Thymus (tissue), 11 donors: Measurements from ENCODE around the gene POLRMT. TPM values are rescaled to one million over a fixed set of nuclear protein-coding genes. Genes with fewer than 3 reads are reported as not detected.

Source experiments
- DNase-seq, 9 donors: peaks; one replicate each; pipeline ENCODE4 v3.0.0-alpha.2; 2013; ENCODE audit warnings: low spot score in 9 of 9, low read depth in 6 of 9, missing footprints in 1 of 9
- H3K27ac ChIP-seq, 2 donors: one replicate each; pipeline ENCODE4 v1.5.1; 2013; ENCODE audit warnings: control low read depth in 1 of 2, low read depth in 1 of 2, low read length in 1 of 2, mild to moderate bottlenecking in 1 of 2, moderate library complexity in 1 of 2
- H3K27me3 ChIP-seq, 2 donors: one replicate each; pipeline ENCODE4 v1.5.1; 2013; ENCODE audit warnings: low read length in 1 of 2; ENCODE audit not compliant: control insufficient read depth in 2 of 2, insufficient read depth in 1 of 2
- H3K36me3 ChIP-seq, 2 donors: one replicate each; pipeline ENCODE4 v1.5.1; 2013; ENCODE audit warnings: low read length in 1 of 2, mild to moderate bottlenecking in 1 of 2, moderate library complexity in 1 of 2; ENCODE audit not compliant: control insufficient read depth in 2 of 2, insufficient read depth in 2 of 2
- H3K4me1 ChIP-seq, 2 donors: one replicate each; pipeline ENCODE4 v1.5.1; 2013; ENCODE audit warnings: low read length in 2 of 2; ENCODE audit not compliant: control insufficient read depth in 2 of 2, insufficient read depth in 2 of 2
- H3K4me3 ChIP-seq, 2 donors: one replicate each; pipeline ENCODE4 v1.5.1; 2013; ENCODE audit warnings: low read length in 2 of 2, control low read depth in 1 of 2, mild to moderate bottlenecking in 1 of 2
- H3K9me3 ChIP-seq, 2 donors: one replicate each; pipeline ENCODE4 v1.5.1; 2013; ENCODE audit warnings: low read length in 1 of 2, mild to moderate bottlenecking in 1 of 2; ENCODE audit not compliant: control insufficient read depth in 2 of 2, insufficient read depth in 1 of 2
- WGBS: extraction: QIAGEN DNeasy Blood & Tissue Kit; methylation state at CpG from one replicate; pipeline ENCODE4 v1.1.7; 2013; 5-methylcytosine and 5-hydroxymethylcytosine counted together
- polyA plus RNA-seq: library from polyadenylated mRNA; stranded (reverse); fragments of 200-250 nt; gene quantifications from one replicate; pipeline ENCODE4 v1.2.3, GENCODE V29; 2013
- total RNA-seq: library from RNA; stranded (reverse); fragments of 120-200 nt; gene quantifications from one replicate; pipeline ENCODE4 v1.2.4, GENCODE V29; 2013
- donor health status: healthy.

Gene POLRMT
- total and polyA plus RNA-seq, 2 donors = 37.0 to 130 TPM

DNA sequence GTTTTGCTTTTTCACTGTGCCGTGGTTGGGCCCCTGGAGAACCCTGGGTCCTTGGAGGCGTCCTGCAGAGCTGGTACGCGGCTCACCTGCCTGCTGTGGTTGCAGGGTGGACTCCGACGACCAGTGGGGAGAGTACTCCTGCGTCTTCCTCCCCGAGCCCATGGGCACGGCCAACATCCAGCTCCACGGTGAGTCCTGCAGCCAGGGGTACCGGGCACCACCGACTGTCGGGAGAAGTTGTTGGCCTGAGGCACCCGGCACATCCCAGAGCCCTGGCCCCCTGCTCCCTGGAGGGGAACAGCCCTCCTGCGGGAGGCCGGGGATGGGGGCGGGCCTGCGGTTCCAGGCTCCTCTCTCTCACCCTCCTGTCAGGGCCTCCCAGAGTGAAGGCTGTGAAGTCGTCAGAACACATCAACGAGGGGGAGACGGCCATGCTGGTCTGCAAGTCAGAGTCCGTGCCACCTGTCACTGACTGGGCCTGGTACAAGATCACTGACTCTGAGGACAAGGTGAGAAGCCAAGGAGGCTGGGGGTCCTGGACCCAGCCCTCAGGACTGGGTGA, 53.0 kb downstream of the POLRMT start:
- no peak overlapping the region for H3K4me3 ChIP-seq
- DNase-seq = no peak
- H3K36me3 ChIP-seq = peaks cover 51 to 55% of the 10 kb centered on the region in 2 donors
- WGBS = 97% methylated on average over 22 of the region's 22 CpGs
- H3K27ac ChIP-seq = no peak overlapping the region
- peaks cover 0 to 5% of the 10 kb centered on the region in 2 donors for H3K27me3 ChIP-seq
- no peaks in the 10 kb centered on the region for H3K9me3 ChIP-seq
- H3K4me1 ChIP-seq = peaks cover 2 to 7% of the 10 kb centered on the region in 2 donors

DNA sequence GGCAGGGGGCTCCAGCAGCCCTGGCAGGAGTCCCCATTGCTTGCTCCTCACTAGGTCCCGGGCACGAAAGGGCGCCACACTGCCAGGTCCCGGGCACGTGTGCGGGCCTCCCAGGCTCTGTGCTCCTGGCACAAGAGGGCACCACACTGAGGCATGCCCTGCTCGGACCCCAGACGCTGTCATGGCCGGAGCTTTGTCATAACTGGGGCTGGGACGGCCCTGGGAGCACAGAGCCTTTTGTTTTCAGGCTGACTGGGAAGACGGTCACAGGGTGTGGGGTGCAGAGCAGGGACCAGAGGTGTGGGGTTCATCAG, 53.5 kb downstream of the POLRMT start:
- no peak overlapping the region for H3K4me3 ChIP-seq
- 97% methylated on average over 11 of the region's 11 CpGs for WGBS
- H3K27ac ChIP-seq = no peak overlapping the region
- H3K9me3 ChIP-seq = no peaks in the 10 kb centered on the region
- peaks cover 0 to 4% of the 10 kb centered on the region in 2 donors for H3K27me3 ChIP-seq
- H3K36me3 ChIP-seq = peaks cover 51 to 58% of the 10 kb centered on the region in 2 donors
- peaks cover 7 to 13% of the 10 kb centered on the region in 2 donors for H3K4me1 ChIP-seq
- no peak for DNase-seq

DNA sequence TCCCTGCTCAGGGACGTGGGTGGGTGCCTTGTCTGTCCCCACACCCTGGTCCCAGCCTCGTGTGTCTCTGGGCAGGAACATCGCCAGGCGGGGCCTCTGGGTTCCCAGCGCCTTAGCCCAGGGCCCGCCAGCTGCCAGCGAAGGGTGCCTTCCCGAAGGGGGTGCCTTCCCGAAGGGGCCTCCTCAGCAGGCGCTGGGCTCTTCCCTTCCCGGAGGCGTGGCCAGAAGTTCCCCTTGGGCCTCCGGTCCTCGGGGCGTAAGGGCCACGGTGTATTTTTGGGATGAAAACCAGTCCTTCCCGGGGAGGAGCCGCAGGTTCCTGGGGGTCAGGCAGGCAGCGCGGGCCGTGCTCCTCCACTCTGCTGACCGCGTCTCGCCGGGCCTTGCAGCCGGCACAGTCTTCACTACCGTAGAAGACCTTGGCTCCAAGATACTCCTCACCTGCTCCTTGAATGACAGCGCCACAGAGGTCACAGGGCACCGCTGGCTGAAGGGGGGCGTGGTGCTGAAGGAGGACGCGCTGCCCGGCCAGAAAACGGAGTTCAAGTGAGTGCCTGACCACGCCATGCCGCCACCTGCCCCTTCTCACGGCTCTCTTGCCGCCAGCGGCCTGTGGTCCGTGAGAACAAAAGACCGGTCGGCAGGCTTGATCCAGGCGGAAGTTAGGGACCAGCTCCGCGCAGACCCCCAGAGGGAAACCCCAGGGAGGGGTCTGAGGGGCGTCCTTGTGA, 54.1 kb downstream of the POLRMT start:
- Histone ChIP-seq H3K4me3 (no peak overlapping the region), H3K36me3 (peaks cover 51 to 58% of the 10 kb centered on the region in 2 donors), H3K4me1 (peaks cover 12 to 17% of the 10 kb centered on the region in 2 donors), H3K27ac (no peak overlapping the region), H3K9me3 (no peaks in the 10 kb centered on the region), H3K27me3 (no peaks in the 10 kb centered on the region)
- DNase-seq = no peak
- 98% methylated on average over 46 of the region's 46 CpGs for WGBS

DNA sequence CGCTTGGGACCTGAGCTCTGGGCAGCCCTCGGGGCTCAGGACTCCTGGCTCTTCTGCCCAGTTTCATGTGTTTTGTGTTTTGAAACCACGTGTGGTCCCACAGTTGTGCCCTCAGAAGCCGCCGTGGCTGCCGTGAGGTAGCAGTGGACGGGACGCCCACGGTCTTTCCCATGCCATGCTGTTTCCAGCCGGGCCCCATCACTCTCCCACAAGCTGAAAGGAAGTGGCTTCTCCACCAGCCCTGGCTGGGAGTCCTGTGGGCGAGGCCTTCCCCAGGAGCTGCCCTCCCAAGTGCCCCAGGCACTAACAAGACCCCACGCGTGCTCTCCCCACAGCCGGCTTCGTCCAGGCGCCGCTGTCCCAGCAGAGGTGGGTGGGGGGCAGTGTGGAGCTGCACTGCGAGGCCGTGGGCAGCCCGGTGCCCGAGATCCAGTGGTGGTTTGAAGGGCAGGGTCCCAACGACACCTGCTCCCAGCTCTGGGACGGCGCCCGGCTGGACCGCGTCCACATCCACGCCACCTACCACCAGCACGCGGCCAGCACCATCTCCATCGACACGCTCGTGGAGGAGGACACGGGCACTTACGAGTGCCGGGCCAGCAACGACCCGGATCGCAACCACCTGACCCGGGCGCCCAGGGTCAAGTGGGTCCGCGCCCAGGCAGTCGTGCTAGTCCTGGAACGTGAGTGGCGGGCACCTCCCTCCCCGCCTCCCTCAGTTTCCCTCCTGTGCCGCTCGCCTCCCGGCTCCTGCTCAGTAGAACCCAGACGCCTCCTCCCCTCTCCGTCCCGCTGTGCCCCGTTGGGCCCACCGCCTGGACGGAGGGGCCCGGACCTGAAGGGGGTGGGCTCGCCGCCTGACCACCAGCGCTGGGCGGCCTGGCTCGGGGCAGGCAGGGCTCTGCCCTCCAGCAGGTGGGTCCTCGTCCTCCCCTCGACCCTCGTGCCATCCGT, 55.6 kb downstream of the POLRMT start:
- Histone ChIP-seq H3K27me3 (no peaks in the 10 kb centered on the region), H3K9me3 (no peaks in the 10 kb centered on the region), H3K4me3 (no peak overlapping the region), H3K27ac (no peak overlapping the region), H3K36me3 (peaks cover 46 to 49% of the 10 kb centered on the region in 2 donors), H3K4me1 (peaks cover 19 to 25% of the 10 kb centered on the region in 2 donors)
- WGBS = 96% methylated on average over 66 of the region's 66 CpGs
- no peak for DNase-seq

DNA sequence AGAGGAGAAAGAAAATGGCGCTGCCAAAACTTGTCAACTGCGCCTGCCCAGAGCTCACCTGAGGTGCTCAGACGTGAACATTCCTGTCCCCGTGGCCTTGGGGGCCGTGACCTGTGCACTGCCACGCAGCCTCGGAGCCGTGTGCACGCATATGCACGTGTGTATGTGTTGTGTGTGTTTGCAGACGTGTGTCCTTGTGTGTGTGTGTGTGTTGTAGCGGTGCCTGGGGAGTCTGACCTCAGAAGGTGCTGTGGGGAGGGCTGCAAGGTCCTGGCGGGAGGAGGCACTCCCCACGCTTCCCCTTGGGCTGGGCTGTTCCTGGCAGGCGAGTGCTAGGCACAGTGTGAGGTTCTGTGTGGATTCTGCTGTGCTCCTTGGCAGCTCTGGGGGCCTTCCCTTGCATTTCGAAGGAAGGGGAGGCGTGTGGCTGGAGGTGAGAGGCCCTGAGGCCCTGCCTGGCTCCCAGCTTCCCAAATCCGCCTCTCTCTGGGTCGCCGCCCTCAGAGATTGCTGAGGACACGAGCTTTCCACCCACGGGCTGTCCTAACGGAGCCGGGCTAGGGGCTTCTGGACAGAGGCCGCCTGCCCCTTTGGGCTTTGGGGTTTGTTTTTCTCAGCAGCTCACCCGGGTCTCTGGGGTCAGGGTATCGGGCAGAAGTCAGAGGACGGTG, 56.4 kb downstream of the POLRMT start:
- WGBS = 94% methylated on average over 28 of the region's 28 CpGs
- Histone ChIP-seq H3K36me3 (peaks cover 40 to 41% of the 10 kb centered on the region in 2 donors), H3K4me3 (no peak overlapping the region), H3K27ac (no peak overlapping the region), H3K27me3 (no peaks in the 10 kb centered on the region), H3K9me3 (no peaks in the 10 kb centered on the region), H3K4me1 (peaks cover 19 to 28% of the 10 kb centered on the region in 2 donors)
- no peak for DNase-seq

DNA sequence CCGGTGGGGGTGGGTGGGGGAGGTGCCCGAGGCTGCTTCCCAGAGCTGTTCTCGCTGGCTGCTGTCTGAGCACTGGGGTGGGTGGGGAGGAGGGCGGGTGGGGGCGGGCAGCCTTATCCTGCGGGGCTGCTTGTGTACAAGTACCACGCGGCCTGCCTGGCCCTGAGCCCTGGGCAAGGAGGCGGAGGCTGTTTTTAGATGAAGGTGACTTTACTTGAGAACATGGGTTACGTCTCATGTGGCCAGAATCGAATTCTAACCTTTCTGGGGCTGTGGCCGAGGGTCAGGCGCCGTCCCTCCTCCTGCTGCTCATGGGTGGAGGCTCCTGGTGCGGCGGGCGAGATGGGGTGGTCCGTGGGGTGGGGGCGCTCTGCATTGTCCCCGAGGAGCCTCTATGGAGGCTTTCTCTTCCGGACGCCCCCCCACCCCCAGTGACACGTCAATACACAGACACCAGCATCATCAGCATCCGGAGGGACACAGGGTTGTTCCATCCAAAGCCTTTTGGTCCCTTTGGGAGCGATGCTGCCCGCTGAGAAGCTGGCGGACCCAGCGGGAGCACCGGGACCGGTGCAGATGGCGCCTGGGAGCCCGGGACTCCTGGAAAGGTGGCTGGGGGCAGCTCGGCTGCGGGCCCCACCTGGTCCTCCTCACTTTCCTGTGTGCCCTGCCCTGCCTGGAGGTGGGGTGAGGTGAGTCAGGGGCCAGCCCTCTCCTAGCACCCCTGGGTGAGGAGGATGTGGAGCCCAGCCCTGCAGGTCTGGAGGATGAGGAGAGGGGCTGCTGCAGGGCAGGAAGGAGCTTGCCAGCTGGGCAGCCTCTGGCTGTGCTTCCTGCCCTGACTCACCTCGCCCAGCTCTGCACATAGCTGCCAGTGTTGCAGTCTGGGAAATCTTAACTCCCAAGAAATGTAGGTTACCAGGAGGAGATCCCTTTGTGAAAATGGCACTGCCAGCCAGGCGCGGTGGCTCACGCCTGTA, 57.5 kb downstream of the POLRMT start:
- H3K27me3 ChIP-seq = no peaks in the 10 kb centered on the region
- DNase-seq = no peak
- 89% methylated on average over 38 of the region's 38 CpGs for WGBS
- no peaks in the 10 kb centered on the region for H3K9me3 ChIP-seq
- H3K36me3 ChIP-seq = peaks cover 31% of the 10 kb centered on the region in 2 donors
- H3K4me3 ChIP-seq = no peak overlapping the region
- H3K4me1 ChIP-seq = peaks cover 21 to 38% of the 10 kb centered on the region in 2 donors
- no peak overlapping the region for H3K27ac ChIP-seq

DNA sequence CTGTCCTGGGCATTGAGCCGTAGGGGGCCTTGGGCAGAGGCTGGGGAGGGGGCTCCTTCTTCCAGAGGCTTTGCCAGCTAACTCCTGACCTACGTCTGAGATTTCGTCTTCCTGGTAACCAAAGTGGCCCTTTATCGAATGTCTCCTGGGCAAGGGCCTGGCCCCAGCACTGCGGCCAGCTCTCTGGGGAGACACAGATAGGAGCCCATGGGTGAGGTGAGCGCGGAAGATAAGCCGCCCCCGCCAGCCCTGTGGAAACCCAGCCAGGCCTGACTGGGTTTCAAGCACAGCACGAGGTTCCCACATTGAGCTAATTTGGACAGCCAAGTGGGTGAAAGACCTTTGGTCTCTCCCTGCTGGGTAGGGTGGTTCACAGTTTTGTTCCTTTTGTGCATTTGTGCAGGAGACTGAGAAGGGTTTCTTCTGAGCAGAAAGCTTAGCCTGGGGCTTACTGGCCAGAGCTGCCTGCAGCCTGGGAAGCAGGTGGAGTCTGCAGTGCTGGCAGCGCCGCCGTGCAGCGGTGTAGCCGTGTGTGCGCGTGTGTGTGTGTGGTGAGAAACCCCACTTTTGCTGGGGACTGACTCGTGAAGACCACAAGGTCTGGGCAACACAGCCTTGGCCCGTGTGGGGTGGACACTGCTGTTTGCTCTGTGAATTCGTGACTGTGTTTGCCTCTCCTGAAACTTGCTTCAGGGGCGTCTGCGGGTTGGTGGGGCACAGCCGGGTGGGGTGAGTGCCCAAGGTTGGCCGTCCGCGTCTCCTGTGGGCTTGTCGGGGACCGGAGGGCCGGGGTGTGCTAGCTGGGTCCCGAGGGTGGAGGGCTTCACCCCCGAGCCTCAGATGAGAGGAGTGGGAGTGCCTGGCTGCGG, 58.4 kb downstream of the POLRMT start:
- no peaks in the 10 kb centered on the region for H3K27me3 ChIP-seq
- no peaks in the 10 kb centered on the region for H3K9me3 ChIP-seq
- H3K4me3 ChIP-seq = no peak overlapping the region
- DNase-seq = no peak
- no peak overlapping the region for H3K27ac ChIP-seq
- WGBS = 89% methylated on average over 32 of the region's 32 CpGs
- peaks cover 24% of the 10 kb centered on the region in 2 donors for H3K36me3 ChIP-seq
- H3K4me1 ChIP-seq = peaks cover 21 to 39% of the 10 kb centered on the region in 2 donors
